ENCODE data around the gene TEX35. TPM values are rescaled to one million over a fixed set of nuclear protein-coding genes. Genes with fewer than 3 reads are reported as not detected.

TEX35 gene
- total and polyA plus RNA-seq, 2 experiments from 2014 or later, result not detected

DNA sequence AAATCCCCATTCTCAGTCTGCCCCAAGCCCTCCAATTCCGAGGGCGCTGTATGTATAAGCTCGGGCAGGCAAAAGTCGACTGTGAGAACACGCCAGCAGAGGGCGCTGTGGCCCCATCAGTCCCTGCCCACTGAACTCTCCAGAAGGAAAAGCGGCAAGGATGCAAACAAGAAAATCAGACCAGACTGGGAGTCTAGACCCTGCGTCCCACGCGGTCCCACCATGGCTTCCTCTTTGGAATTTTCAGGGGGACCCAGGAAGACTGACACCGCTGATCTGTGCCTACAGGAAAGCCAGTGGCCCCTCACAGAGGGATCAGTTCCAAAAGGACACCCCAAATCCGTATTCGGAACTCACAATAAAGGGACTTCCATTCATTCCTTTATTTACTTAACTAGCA, 19.5 kb downstream of the TEX35 start:
- H3K36me3 ChIP-seq (ENCODE audit: low read depth), result no peaks in the 10 kb centered on the region
- H3K4me3 ChIP-seq, result peak overlapping the region; percentile 57

DNA sequence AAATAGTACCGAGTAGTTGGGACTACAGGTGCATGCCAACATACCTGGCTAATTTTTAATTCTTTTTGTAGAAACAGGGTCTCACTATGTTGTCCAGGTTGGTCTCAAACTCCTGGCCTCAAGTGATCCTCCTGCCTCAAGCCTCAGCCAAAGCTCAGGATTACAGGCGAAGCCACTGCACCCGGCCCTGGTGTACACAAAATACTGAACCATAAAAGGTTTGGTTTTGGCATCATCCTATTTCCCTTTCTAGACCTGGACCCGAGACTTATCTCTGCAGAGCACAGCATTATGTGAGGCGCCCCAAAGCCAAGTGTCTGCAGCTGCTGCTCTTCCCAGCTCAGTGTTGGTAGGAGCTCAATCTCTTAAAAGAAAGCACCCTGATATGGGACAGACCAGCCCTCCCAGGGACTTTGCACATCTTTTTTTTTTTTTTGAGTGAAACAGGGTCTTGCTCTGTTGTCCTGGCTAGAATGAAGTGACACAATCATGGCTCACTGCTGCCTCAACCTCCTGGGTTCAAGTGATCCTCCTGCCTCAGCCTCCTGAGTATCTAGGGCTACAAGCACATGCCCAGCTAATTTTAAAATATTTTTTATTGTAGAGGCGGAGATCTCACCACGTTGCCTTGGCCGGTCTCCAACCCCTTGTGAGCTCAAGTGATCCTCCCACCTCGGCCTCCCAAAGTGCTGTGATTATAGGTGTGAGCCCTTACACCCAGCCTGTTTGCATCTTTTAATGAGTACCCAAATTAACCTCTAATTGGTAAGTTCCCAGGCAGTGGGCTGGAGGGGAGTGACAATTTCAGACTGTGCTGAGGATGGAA, 20.4 kb downstream of the TEX35 start:
- H3K27ac ChIP-seq, result no peak overlapping the region
- H3K4me1 ChIP-seq (ENCODE audit: insufficient read depth), result peaks cover 34% of the 10 kb centered on the region
- no peak overlapping the region for H3K9ac ChIP-seq
- no peak overlapping the region for H3K4me2 ChIP-seq (ENCODE audit: unreplicated experiment)
- TF ChIP-seq EZH2phosphoT487 (IDR thresholded peaks at IDR 0.05; ENCODE audit: insufficient read depth, low read depth), result no peak
- TF ChIP-seq EZH2 (IDR thresholded peaks at IDR 0.05; ENCODE audit: insufficient read depth, poor library complexity, severe bottlenecking), result no peak
- H3K9me3 ChIP-seq (ENCODE audit: low read depth), result no peaks in the 10 kb centered on the region
- 86% methylated on average over 9 of the region's 9 CpGs for WGBS, 2 experiments (ENCODE audit: low coverage in 1 of 2, low lambda C conversion rate in 2 of 2, missing lambda C conversion rate in 2 of 2)
- no peaks in the 10 kb centered on the region for H3K27me3 ChIP-seq (replicated peaks; ENCODE audit: insufficient read depth)
- H3F3A ChIP-seq (ENCODE audit: insufficient read depth), result peaks cover 31% of the 10 kb centered on the region
- H2AFZ ChIP-seq, result no peak overlapping the region
- H3K36me3 ChIP-seq (ENCODE audit: low read depth), result no peaks in the 10 kb centered on the region
- no peaks in the 10 kb centered on the region for H3K79me2 ChIP-seq (ENCODE audit: insufficient read depth)
- H3K9me2 ChIP-seq (ENCODE audit: insufficient read depth), result no peaks in the 10 kb centered on the region
- DNase-seq, result no peak
- in situ Hi-C loops (cut with MboI), result loop anchor here (25.0 kb wide), 1 partner anchor 829 kb away; the partner anchor contains the start of gene AXDND1
- no peaks in the 10 kb centered on the region for H4K20me1 ChIP-seq (ENCODE audit: insufficient read depth)
- H3K4me3 ChIP-seq, result no peak overlapping the region

More for the DNA sequence above, 19.5 kb downstream of the TEX35 start:
- Histone ChIP-seq H4K20me1 (ENCODE audit: insufficient read depth) (no peaks in the 10 kb centered on the region), H3K79me2 (ENCODE audit: insufficient read depth) (no peaks in the 10 kb centered on the region), H3K27ac (no peak overlapping the region), H3F3A (ENCODE audit: insufficient read depth) (peaks cover 22% of the 10 kb centered on the region), H3K9me3 (ENCODE audit: low read depth) (no peaks in the 10 kb centered on the region), H3K9ac (0 out of 2 replicates have a peak overlapping the region, but pooled peaks have one; percentile 40), H3K9me2 (ENCODE audit: insufficient read depth) (no peaks in the 10 kb centered on the region), H2AFZ (peak overlapping the region; percentile 83), H3K4me1 (ENCODE audit: insufficient read depth) (peaks cover 25% of the 10 kb centered on the region), H3K4me2 (ENCODE audit: unreplicated experiment) (peak overlapping the region; percentile 79), H3K27me3 (replicated peaks; ENCODE audit: insufficient read depth) (no peaks in the 10 kb centered on the region)
- in situ Hi-C loops (cut with MboI), result loop anchor here (25.0 kb wide), 1 partner anchor 830 kb away; the partner anchor contains the start of gene AXDND1
- TF ChIP-seq EZH2 (IDR thresholded peaks at IDR 0.05; ENCODE audit: insufficient read depth, poor library complexity, severe bottlenecking), result no peak
- TF ChIP-seq EZH2phosphoT487 (IDR thresholded peaks at IDR 0.05; ENCODE audit: insufficient read depth, low read depth), result no peak
- peak; percentile 85 for DNase-seq
- WGBS, 2 experiments (ENCODE audit: low coverage in 1 of 2, low lambda C conversion rate in 2 of 2, missing lambda C conversion rate in 2 of 2), result 2 to 4% methylated on average over 13 of the region's 13 CpGs

DNA sequence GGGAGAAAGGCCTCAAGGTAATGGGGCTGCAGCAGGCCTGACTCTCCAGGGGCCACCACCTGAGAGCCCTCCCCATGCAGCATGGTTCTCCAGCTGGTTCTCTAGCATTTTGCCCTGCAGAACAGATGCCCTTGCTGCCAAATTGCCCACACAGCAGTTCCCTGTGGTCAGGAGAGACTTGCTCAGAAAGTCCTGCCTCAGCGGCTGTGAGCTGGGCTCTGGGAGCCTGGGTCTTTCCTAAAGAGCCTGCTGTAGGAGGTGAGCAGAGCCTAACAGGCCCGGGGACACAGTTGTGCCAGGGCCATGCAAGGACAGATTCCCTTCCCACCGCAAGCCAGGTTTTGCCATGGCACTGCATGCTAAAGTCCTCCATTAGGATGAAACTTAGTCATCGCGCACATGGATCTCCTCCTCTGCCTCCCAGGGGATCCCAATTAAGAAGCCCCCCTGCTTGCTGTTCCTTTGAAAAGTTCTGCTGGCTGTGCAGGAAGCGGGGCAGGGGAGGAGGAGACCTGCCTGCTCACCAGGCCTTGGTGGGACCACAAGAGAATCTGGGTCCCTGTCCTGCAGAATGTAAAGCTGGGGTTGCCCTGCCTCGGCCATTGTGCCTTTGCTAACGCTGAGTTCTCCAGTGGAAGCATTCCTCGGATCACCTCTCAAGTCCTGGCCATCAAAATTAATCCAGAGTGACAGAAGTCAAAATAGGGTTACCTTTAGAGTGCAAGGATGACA, 21.4 kb downstream of the TEX35 start:
- H3K4me2 ChIP-seq (ENCODE audit: unreplicated experiment), result no peak overlapping the region
- peaks cover 36% of the 10 kb centered on the region for H3F3A ChIP-seq (ENCODE audit: insufficient read depth)
- H3K27ac ChIP-seq, result no peak overlapping the region
- in situ Hi-C loops (cut with MboI), result loop anchor here (25.0 kb wide), 1 partner anchor 828 kb away; the partner anchor contains the start of gene AXDND1
- H3K4me1 ChIP-seq (ENCODE audit: insufficient read depth), result peaks cover 43% of the 10 kb centered on the region
- no peaks in the 10 kb centered on the region for H4K20me1 ChIP-seq (ENCODE audit: insufficient read depth)
- H3K27me3 ChIP-seq (replicated peaks; ENCODE audit: insufficient read depth), result no peaks in the 10 kb centered on the region
- H3K9me2 ChIP-seq (ENCODE audit: insufficient read depth), result no peaks in the 10 kb centered on the region
- no peak for DNase-seq
- H2AFZ ChIP-seq, result no peak overlapping the region
- WGBS, 2 experiments (ENCODE audit: low coverage in 1 of 2, low lambda C conversion rate in 2 of 2, missing lambda C conversion rate in 2 of 2), result 97 to 100% methylated on average over 9 of the region's 9 CpGs
- no peak overlapping the region for H3K4me3 ChIP-seq
- no peaks in the 10 kb centered on the region for H3K36me3 ChIP-seq (ENCODE audit: low read depth)
- TF ChIP-seq EZH2 (IDR thresholded peaks at IDR 0.05; ENCODE audit: insufficient read depth, poor library complexity, severe bottlenecking) (no peak), EZH2phosphoT487 (IDR thresholded peaks at IDR 0.05; ENCODE audit: insufficient read depth, low read depth) (no peak)
- H3K9me3 ChIP-seq (ENCODE audit: low read depth), result no peaks in the 10 kb centered on the region
- H3K9ac ChIP-seq, result no peak overlapping the region
- no peaks in the 10 kb centered on the region for H3K79me2 ChIP-seq (ENCODE audit: insufficient read depth)

DNA sequence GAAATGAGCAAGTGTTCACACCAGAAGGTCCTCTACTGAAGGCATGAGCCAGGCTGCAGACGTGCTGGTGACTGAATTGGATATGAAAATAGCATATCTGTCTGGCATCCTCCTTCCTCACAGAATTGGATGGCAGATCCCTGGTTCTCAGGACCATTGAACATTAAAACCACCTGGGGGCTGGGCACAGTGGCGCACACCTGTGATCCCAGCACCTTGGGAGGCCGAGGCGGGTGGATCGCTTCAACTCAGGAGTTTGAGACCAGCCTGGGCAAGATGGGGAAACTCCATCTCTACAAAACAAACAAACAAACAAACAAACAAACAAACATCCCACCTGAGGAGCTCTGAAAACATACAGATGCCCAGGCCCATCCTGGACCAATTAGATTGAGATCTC, 23.4 kb downstream of the TEX35 start:
- Histone ChIP-seq H3K9ac (no peak overlapping the region), H3K27ac (peak overlapping the region; percentile 85), H4K20me1 (ENCODE audit: insufficient read depth) (no peaks in the 10 kb centered on the region), H3F3A (ENCODE audit: insufficient read depth) (peaks cover 43% of the 10 kb centered on the region), H3K4me2 (ENCODE audit: unreplicated experiment) (peak overlapping the region; percentile 52), H2AFZ (no peak overlapping the region), H3K36me3 (ENCODE audit: low read depth) (no peaks in the 10 kb centered on the region), H3K4me1 (ENCODE audit: insufficient read depth) (peaks cover 48% of the 10 kb centered on the region), H3K79me2 (ENCODE audit: insufficient read depth) (no peaks in the 10 kb centered on the region), H3K4me3 (no peak overlapping the region), H3K9me2 (ENCODE audit: insufficient read depth) (no peaks in the 10 kb centered on the region), H3K27me3 (replicated peaks; ENCODE audit: insufficient read depth) (no peaks in the 10 kb centered on the region), H3K9me3 (ENCODE audit: low read depth) (no peaks in the 10 kb centered on the region)
- 92 to 99% methylated on average over 5 of the region's 5 CpGs for WGBS, 2 experiments (ENCODE audit: low coverage in 1 of 2, low lambda C conversion rate in 2 of 2, missing lambda C conversion rate in 2 of 2)
- DNase-seq, result peak; percentile 15
- no peak for TF ChIP-seq EZH2 (IDR thresholded peaks at IDR 0.05; ENCODE audit: insufficient read depth, poor library complexity, severe bottlenecking)
- in situ Hi-C loops (cut with MboI), result loop anchor here (5.0 to 25.0 kb wide), 2 partner anchors 471 to 826 kb away; partner anchors contain the start of gene AXDND1

Data from GM23248 (cell line).